ENCODE data around the gene CYP4F8.

The CYP4F8 gene

DNA sequence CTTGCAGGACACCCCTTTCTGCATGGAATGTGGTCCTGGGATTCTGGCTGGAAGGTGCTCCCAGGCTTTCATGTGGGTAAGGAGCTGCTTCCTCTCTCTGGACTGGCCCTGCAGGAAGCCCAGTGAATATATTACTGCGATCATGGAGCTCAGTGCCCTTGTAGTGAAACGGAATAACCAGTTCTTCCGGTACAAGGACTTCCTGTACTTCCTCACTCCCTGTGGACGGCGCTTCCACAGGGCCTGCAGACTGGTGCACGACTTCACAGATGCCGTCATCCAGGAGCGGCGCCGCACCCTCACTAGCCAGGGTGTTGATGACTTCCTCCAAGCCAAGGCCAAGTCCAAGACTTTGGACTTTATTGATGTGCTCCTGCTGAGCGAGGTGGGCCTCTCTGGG is 8.0 kb downstream of the CYP4F8 start:
- no peaks in the 10 kb centered on the region for H3K27me3 ChIP-seq (ENCODE audit: insufficient read depth, low read length, poor library complexity)
- H3K36me3 ChIP-seq (ENCODE audit: insufficient read depth, low read length), result no peaks in the 10 kb centered on the region
- H4K20me1 ChIP-seq (ENCODE audit: insufficient read depth, low read length), result no peaks in the 10 kb centered on the region
- TF ChIP-seq EZH2 (IDR thresholded peaks at IDR 0.05; ENCODE audit: borderline replicate concordance, low read depth, low read length, severe bottlenecking), result no peak
- TF ChIP-seq, protein P1, sequence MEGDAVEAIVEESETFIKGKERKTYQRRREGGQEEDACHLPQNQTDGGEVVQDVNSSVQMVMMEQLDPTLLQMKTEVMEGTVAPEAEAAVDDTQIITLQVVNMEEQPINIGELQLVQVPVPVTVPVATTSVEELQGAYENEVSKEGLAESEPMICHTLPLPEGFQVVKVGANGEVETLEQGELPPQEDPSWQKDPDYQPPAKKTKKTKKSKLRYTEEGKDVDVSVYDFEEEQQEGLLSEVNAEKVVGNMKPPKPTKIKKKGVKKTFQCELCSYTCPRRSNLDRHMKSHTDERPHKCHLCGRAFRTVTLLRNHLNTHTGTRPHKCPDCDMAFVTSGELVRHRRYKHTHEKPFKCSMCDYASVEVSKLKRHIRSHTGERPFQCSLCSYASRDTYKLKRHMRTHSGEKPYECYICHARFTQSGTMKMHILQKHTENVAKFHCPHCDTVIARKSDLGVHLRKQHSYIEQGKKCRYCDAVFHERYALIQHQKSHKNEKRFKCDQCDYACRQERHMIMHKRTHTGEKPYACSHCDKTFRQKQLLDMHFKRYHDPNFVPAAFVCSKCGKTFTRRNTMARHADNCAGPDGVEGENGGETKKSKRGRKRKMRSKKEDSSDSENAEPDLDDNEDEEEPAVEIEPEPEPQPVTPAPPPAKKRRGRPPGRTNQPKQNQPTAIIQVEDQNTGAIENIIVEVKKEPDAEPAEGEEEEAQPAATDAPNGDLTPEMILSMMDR (IDR thresholded peaks at IDR 0.05; ENCODE audit: borderline replicate concordance, extremely low read depth, low read length, poor library complexity, severe bottlenecking), result no peak
- no peak overlapping the region for H3K4me2 ChIP-seq (ENCODE audit: insufficient read depth, low read length)
- H3K9ac ChIP-seq (ENCODE audit: low read depth, low read length), result no peak overlapping the region
- DNase-seq (no peak), ATAC-seq (ENCODE audit: insufficient read depth, low read depth) (no peak)
- H3K27ac ChIP-seq (ENCODE audit: low read length), result no peak overlapping the region
- H3K9me3 ChIP-seq (ENCODE audit: insufficient read depth, low read length, severe bottlenecking), result no peaks in the 10 kb centered on the region
- no peaks in the 10 kb centered on the region for H3K4me1 ChIP-seq (ENCODE audit: insufficient read depth, low read length)
- H3K4me3 ChIP-seq (ENCODE audit: low read depth in 1 of 2, low read length in 2 of 2), result no peak overlapping the region
- no peaks in the 10 kb centered on the region for H3K79me2 ChIP-seq (ENCODE audit: insufficient read depth, low read length)
- H2AFZ ChIP-seq (ENCODE audit: low read depth, low read length), result no peak overlapping the region

GRCh38 chr19:15623711-15624318 is 8.8 kb downstream of the CYP4F8 start:
- no peak overlapping the region for H3K4me3 ChIP-seq (ENCODE audit: low read depth in 1 of 2, low read length in 2 of 2)
- H3K27ac ChIP-seq (ENCODE audit: low read length), result no peak overlapping the region
- H2AFZ ChIP-seq (ENCODE audit: low read depth, low read length), result no peak overlapping the region
- no peaks in the 10 kb centered on the region; the same call in 1 of the 2 replicates for H4K20me1 ChIP-seq (ENCODE audit: insufficient read depth, low read length)
- no peak for TF ChIP-seq EZH2 (IDR thresholded peaks at IDR 0.05; ENCODE audit: borderline replicate concordance, low read depth, low read length, severe bottlenecking)
- TF ChIP-seq, protein P1 (IDR thresholded peaks at IDR 0.05; ENCODE audit: borderline replicate concordance, extremely low read depth, low read length, poor library complexity, severe bottlenecking), result no peak
- H3K9me3 ChIP-seq (ENCODE audit: insufficient read depth, low read length, severe bottlenecking), result no peaks in the 10 kb centered on the region
- ATAC-seq (ENCODE audit: insufficient read depth, low read depth), result 0 out of 3 replicates have a peak, but pooled peaks have one; percentile 47
- peak; percentile 39 for DNase-seq
- no peaks in the 10 kb centered on the region for H3K4me1 ChIP-seq (ENCODE audit: insufficient read depth, low read length)
- H3K4me2 ChIP-seq (ENCODE audit: insufficient read depth, low read length), result no peak overlapping the region
- no peaks in the 10 kb centered on the region for H3K27me3 ChIP-seq (ENCODE audit: insufficient read depth, low read length, poor library complexity)
- no peaks in the 10 kb centered on the region for H3K79me2 ChIP-seq (ENCODE audit: insufficient read depth, low read length)
- H3K36me3 ChIP-seq (ENCODE audit: insufficient read depth, low read length), result no peaks in the 10 kb centered on the region
- H3K9ac ChIP-seq (ENCODE audit: low read depth, low read length), result no peak overlapping the region

DNA sequence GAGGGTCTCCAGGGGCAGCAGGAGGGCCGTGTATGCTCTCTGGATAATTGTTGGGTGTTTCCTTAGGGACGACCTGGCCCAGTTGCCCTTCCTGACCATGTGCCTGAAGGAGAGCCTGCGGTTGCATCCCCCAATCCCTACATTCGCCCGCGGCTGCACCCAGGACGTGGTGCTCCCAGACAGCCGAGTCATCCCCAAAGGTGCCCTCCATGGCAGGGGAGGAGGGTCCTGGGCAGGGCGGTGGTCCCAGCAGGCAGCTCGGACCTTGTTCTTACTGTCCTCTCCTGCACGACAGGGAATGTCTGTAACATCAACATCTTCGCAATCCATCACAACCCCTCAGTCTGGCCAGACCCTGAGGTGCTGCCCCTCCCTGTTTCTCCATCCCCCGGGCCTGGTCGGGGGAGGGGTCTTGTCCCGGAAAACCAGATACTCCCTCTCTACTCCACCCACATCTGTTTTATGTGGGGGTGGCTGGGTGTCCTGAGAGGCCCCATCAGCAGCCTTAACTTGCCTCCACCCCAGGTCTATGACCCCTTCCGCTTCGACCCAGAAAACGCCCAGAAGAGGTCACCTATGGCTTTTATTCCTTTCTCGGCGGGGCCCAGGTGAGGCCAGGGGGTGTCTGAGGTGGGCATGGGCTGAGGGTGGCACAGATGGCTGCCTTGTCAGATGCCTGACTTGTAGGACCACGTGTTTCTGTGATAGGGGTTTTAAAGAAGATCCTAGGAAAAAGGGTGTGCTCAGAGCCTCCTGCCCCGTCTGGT is 13.4 kb downstream of the CYP4F8 start:
- no peak overlapping the region for H3K9ac ChIP-seq (ENCODE audit: low read depth, low read length)
- H3K4me1 ChIP-seq (ENCODE audit: insufficient read depth, low read length), result no peaks in the 10 kb centered on the region
- no peak overlapping the region for H2AFZ ChIP-seq (ENCODE audit: low read depth, low read length)
- no peaks in the 10 kb centered on the region; the same call in 1 of the 2 replicates for H4K20me1 ChIP-seq (ENCODE audit: insufficient read depth, low read length)
- DNase-seq, result no peak
- H3K4me3 ChIP-seq (ENCODE audit: low read depth in 1 of 2, low read length in 2 of 2), result no peak overlapping the region
- no peak for ATAC-seq (ENCODE audit: insufficient read depth, low read depth)
- H3K36me3 ChIP-seq (ENCODE audit: insufficient read depth, low read length), result no peaks in the 10 kb centered on the region
- no peaks in the 10 kb centered on the region for H3K27me3 ChIP-seq (ENCODE audit: insufficient read depth, low read length, poor library complexity)
- no peaks in the 10 kb centered on the region for H3K9me3 ChIP-seq (ENCODE audit: insufficient read depth, low read length, severe bottlenecking)
- no peak overlapping the region for H3K4me2 ChIP-seq (ENCODE audit: insufficient read depth, low read length)
- no peaks in the 10 kb centered on the region for H3K79me2 ChIP-seq (ENCODE audit: insufficient read depth, low read length)
- H3K27ac ChIP-seq (ENCODE audit: low read length), result no peak overlapping the region
- TF ChIP-seq, protein P1 (IDR thresholded peaks at IDR 0.05; ENCODE audit: borderline replicate concordance, extremely low read depth, low read length, poor library complexity, severe bottlenecking), result no peak
- TF ChIP-seq EZH2 (IDR thresholded peaks at IDR 0.05; ENCODE audit: borderline replicate concordance, low read depth, low read length, severe bottlenecking), result no peak
